ENCODE data around the gene CD44. TPM values are rescaled to one million over a fixed set of nuclear protein-coding genes. Genes with fewer than 3 reads are reported as not detected.

CD44 gene
- total RNA-seq, 3 donors from 2014 or later, result 468 to 781 (median 646) TPM

GRCh38 chr11:35178067-35178805 is 39.3 kb downstream of the CD44 start:
- peak overlapping the region; percentile 31 for H3K4me3 Mint-ChIP-seq
- peaks cover 72% of the 10 kb centered on the region for H3K36me3 Mint-ChIP-seq (ENCODE audit: insufficient read depth)
- no peaks in the 10 kb centered on the region for H3K27me3 Mint-ChIP-seq (ENCODE audit: low read depth)
- peak in 1 of 2 donors; percentile 10 for ATAC-seq
- no peak for DNase-seq
- peaks cover 91% of the 10 kb centered on the region for H3K4me1 Mint-ChIP-seq (ENCODE audit: low read depth)
- H3K9me3 Mint-ChIP-seq, result no peaks in the 10 kb centered on the region

- H3K27me3 Mint-ChIP-seq (ENCODE audit: low read depth), result no peaks in the 10 kb centered on the region
- H3K9me3 Mint-ChIP-seq, result no peaks in the 10 kb centered on the region
- peaks cover 91% of the 10 kb centered on the region for H3K4me1 Mint-ChIP-seq (ENCODE audit: low read depth)
- peak; percentile 35 to 51 for ATAC-seq
- peak; percentile 29 for DNase-seq
- no peak overlapping the region for H3K4me3 Mint-ChIP-seq
- H3K36me3 Mint-ChIP-seq (ENCODE audit: insufficient read depth), result peaks cover 72% of the 10 kb centered on the region
Observed at GRCh38 chr11:35178873-35179272, 39.9 kb downstream of the CD44 start.

GRCh38 chr11:35179466-35180135 is 40.6 kb downstream of the CD44 start:
- H3K4me1 Mint-ChIP-seq (ENCODE audit: low read depth), result peaks cover 88% of the 10 kb centered on the region
- peak overlapping the region; percentile 3 for H3K4me3 Mint-ChIP-seq
- peaks cover 72% of the 10 kb centered on the region for H3K36me3 Mint-ChIP-seq (ENCODE audit: insufficient read depth)
- ATAC-seq (no peak), DNase-seq (no peak)
- H3K9me3 Mint-ChIP-seq, result no peaks in the 10 kb centered on the region
- H3K27me3 Mint-ChIP-seq (ENCODE audit: low read depth), result no peaks in the 10 kb centered on the region

DNA sequence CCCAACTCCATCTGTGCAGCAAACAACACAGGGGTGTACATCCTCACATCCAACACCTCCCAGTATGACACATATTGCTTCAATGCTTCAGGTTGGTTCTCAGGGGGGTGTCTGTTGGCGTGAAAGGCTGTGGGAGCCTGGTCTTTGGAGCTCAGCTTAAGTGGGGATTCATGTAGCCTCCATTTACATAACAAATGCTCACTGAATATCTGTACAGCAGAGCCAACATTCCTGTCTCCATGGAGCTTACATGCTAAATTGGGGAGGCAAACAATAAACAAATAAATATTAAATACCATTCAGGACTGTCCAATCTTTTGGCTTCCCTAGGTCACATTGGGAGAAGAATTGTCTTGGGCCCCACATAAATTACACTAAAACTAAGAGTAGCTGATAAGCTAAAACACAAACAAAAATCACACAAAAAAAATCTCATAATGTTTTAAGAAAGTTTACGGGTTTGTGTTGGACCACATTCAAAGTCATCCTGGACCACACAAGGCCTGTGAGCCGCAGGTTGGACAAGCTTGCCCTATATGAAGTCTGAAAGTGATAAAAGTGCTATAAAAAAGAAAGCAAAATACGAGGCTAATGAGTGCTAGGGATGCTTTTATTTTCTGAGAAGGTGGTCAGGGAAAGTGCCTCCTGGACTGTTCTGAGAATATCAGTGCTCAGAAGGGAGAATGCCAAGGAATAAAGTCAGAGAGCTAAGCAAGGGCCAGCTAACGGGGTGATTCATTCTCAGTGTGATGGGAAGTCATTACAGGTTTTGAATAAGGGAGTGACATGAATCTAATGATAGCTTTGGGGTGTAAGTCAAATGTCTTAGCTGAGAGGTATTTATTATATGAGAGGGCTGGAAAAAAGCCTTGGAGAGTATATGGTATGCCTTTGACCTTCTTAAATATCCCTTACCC is 41.6 kb downstream of the CD44 start:
- no peaks in the 10 kb centered on the region for H3K27me3 Mint-ChIP-seq (ENCODE audit: low read depth)
- no peak for ATAC-seq
- H3K4me3 Mint-ChIP-seq, result no peak overlapping the region
- no peaks in the 10 kb centered on the region for H3K9me3 Mint-ChIP-seq
- DNase-seq, result no peak
- peaks cover 88% of the 10 kb centered on the region for H3K4me1 Mint-ChIP-seq (ENCODE audit: low read depth)
- H3K36me3 Mint-ChIP-seq (ENCODE audit: insufficient read depth), result peaks cover 73% of the 10 kb centered on the region

GRCh38 chr11:35182317-35182939 is 43.5 kb downstream of the CD44 start:
- Mint-ChIP-seq H3K4me1 (ENCODE audit: low read depth) (peaks cover 88% of the 10 kb centered on the region), H3K27me3 (ENCODE audit: low read depth) (no peaks in the 10 kb centered on the region), H3K9me3 (no peaks in the 10 kb centered on the region), H3K36me3 (ENCODE audit: insufficient read depth) (peaks cover 72% of the 10 kb centered on the region), H3K4me3 (no peak overlapping the region)
- peak in 1 of 2 donors; percentile 25 for ATAC-seq
- DNase-seq, result no peak

DNA sequence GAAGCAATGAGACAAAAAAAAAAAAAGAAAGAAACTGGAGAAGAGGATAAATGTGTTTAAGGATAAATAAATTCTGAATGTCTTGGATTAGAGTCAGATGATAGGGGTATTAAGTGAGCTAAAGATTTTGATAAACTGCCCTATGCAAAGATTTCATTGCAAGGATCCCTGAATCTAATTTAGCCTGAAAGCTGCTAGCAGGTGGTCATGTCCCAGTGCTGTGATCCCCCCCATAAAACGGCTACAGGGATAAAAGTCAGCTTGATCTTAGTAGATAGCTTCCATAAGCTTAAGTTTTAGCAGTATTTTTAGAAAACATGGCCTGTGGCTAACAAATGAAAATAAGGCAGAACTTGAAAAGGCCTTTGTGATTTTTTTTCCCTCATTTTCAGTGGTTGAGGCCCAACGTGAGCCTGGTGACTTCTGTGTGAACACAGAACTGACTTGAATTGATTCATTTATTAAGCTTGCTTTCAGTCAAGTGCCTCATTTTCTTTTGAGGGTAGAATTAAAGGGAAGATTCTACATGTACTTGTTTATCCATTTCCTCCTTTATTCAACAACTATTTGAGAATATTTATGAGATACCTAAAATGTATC is 44.5 kb downstream of the CD44 start:
- Mint-ChIP-seq H3K36me3 (ENCODE audit: insufficient read depth) (peaks cover 74% of the 10 kb centered on the region), H3K4me3 (no peak overlapping the region), H3K4me1 (ENCODE audit: low read depth) (peaks cover 87% of the 10 kb centered on the region), H3K9me3 (no peaks in the 10 kb centered on the region), H3K27me3 (ENCODE audit: low read depth) (no peaks in the 10 kb centered on the region)
- ATAC-seq (no peak), DNase-seq (no peak)

- ATAC-seq (no peak), DNase-seq (no peak)
- Mint-ChIP-seq H3K27me3 (ENCODE audit: low read depth) (no peaks in the 10 kb centered on the region), H3K4me1 (ENCODE audit: low read depth) (peaks cover 79% of the 10 kb centered on the region), H3K4me3 (no peak overlapping the region), H3K9me3 (no peaks in the 10 kb centered on the region), H3K36me3 (ENCODE audit: insufficient read depth) (peaks cover 71% of the 10 kb centered on the region)
Observed at GRCh38 chr11:35185696-35186095, 46.7 kb downstream of the CD44 start.

- Mint-ChIP-seq H3K4me1 (ENCODE audit: low read depth) (peaks cover 82% of the 10 kb centered on the region), H3K9me3 (no peaks in the 10 kb centered on the region), H3K36me3 (ENCODE audit: insufficient read depth) (peaks cover 75% of the 10 kb centered on the region), H3K27me3 (ENCODE audit: low read depth) (no peaks in the 10 kb centered on the region), H3K4me3 (no peak overlapping the region)
- DNase-seq, result no peak
- ATAC-seq, result no peak
Observed at GRCh38 chr11:35187996-35188395, 49.0 kb downstream of the CD44 start.

GRCh38 chr11:35190804-35191348 is 51.9 kb downstream of the CD44 start:
- Mint-ChIP-seq H3K27me3 (ENCODE audit: low read depth) (no peaks in the 10 kb centered on the region), H3K36me3 (ENCODE audit: insufficient read depth) (peaks cover 82% of the 10 kb centered on the region), H3K4me1 (ENCODE audit: low read depth) (peaks cover 83% of the 10 kb centered on the region), H3K4me3 (no peak overlapping the region), H3K9me3 (no peaks in the 10 kb centered on the region)
- ATAC-seq (peak in 1 of 2 donors; percentile 60), DNase-seq (no peak)

- Mint-ChIP-seq H3K9me3 (no peaks in the 10 kb centered on the region), H3K27me3 (ENCODE audit: low read depth) (no peaks in the 10 kb centered on the region), H3K4me1 (ENCODE audit: low read depth) (peaks cover 83% of the 10 kb centered on the region), H3K36me3 (ENCODE audit: insufficient read depth) (peaks cover 91% of the 10 kb centered on the region), H3K4me3 (no peak overlapping the region)
- ATAC-seq (no peak), DNase-seq (no peak)
Observed at GRCh38 chr11:35192347-35192746, 53.4 kb downstream of the CD44 start.

DNA sequence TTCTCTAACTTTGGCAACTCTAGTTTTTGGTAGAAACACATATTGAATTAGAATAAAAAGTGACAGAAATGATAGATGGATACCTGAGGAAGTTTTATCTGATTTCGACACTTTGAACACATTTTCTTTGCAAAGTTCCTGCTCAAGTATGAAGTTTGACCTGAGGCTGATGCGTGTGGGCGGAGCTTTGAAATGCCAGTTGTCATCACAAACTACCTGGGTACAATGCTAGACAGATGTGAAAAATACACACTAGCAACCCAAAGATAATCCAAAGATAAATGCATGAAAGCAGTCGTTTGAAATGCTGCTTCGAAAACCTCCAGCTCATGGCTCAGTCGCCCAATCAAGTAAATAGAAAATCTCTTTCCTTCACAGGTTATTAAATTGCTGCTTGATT is 54.8 kb downstream of the CD44 start:
- peaks cover 95% of the 10 kb centered on the region for H3K36me3 Mint-ChIP-seq (ENCODE audit: insufficient read depth)
- no peaks in the 10 kb centered on the region for H3K27me3 Mint-ChIP-seq (ENCODE audit: low read depth)
- DNase-seq (no peak), ATAC-seq (no peak)
- H3K4me3 Mint-ChIP-seq, result no peak overlapping the region
- H3K9me3 Mint-ChIP-seq, result no peaks in the 10 kb centered on the region
- H3K4me1 Mint-ChIP-seq (ENCODE audit: low read depth), result peaks cover 85% of the 10 kb centered on the region

- Mint-ChIP-seq H3K9me3 (no peaks in the 10 kb centered on the region), H3K27me3 (ENCODE audit: low read depth) (no peaks in the 10 kb centered on the region), H3K4me1 (ENCODE audit: low read depth) (peaks cover 76% of the 10 kb centered on the region), H3K36me3 (ENCODE audit: insufficient read depth) (peaks cover 92% of the 10 kb centered on the region), H3K4me3 (no peak overlapping the region)
- DNase-seq, result no peak
- no peak for ATAC-seq
Observed at GRCh38 chr11:35197292-35197691, 58.3 kb downstream of the CD44 start.

DNA sequence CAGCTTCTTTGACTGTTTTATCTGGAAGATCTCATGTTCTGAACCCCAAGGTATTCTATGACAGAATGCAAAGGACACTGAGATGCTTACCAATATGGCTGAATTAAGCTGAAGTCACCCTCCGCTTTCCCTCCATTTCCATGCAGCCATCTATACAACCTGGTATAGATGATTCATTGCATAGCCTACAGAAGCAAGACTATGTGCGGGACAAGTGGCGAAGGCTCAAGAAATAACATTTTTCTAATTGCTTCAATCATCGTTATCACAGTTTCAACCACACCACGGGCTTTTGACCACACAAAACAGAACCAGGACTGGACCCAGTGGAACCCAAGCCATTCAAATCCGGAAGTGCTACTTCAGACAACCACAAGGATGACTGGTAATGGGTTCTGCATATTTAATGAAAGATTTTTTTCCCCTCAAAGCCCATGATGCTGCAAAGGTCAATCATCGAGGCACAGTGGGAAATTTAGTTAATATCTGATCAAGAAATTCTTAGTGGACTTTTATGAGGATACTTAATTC is 61.9 kb downstream of the CD44 start:
- no peak for DNase-seq
- no peak for ATAC-seq
- peaks cover 61% of the 10 kb centered on the region for H3K4me1 Mint-ChIP-seq (ENCODE audit: low read depth)
- peaks cover 92% of the 10 kb centered on the region for H3K36me3 Mint-ChIP-seq (ENCODE audit: insufficient read depth)
- no peaks in the 10 kb centered on the region for H3K27me3 Mint-ChIP-seq (ENCODE audit: low read depth)
- H3K9me3 Mint-ChIP-seq, result no peaks in the 10 kb centered on the region
- H3K4me3 Mint-ChIP-seq, result no peak overlapping the region

Measured in activated T-cell treated with anti-CD3 and anti-CD28 coated beads, Interleukin-2, amount 50 U/mL, for 4 hours (primary cell).